Parathyroid adenoma (tissue), 2 donors: ENCODE measurements around the gene GABPA.

Experiments
- H2AFZ ChIP-seq: fragments of 300-600 bp; sonication (generic); one replicate; pipeline ENCODE4 v1.7.0; 2017; ENCODE audit warnings: antibody characterized with exemption, mild to moderate bottlenecking
- H3K27ac ChIP-seq: fragments of 300-600 bp; sonication (generic); one replicate; pipeline ENCODE4 v1.7.0; 2017
- H3K27me3 ChIP-seq: fragments of 300-600 bp; sonication (generic); one replicate; pipeline ENCODE4 v1.7.0; 2017; ENCODE audit warnings: low read length; ENCODE audit not compliant: control insufficient read depth, insufficient read depth
- H3K36me3 ChIP-seq: fragments of 300-600 bp; sonication (generic); one replicate; pipeline ENCODE4 v1.7.0; 2017; ENCODE audit warnings: low read length; ENCODE audit not compliant: control insufficient read depth, insufficient read depth
- H3K4me1 ChIP-seq: fragments of 300-600 bp; sonication (generic); one replicate; pipeline ENCODE4 v1.7.0; 2017; ENCODE audit warnings: control low read depth
- H3K4me2 ChIP-seq: fragments of 300-600 bp; sonication (generic); one replicate; pipeline ENCODE4 v1.7.0; 2017; ENCODE audit warnings: low read length
- H3K4me3 ChIP-seq: fragments of 300-600 bp; sonication (generic); one replicate; pipeline ENCODE4 v1.7.0; 2017; ENCODE audit warnings: low read depth, low read length
- H3K79me2 ChIP-seq: fragments of 300-600 bp; sonication (generic); one replicate; pipeline ENCODE4 v1.7.0; 2017; ENCODE audit warnings: control low read depth
- H3K9ac ChIP-seq: fragments of 300-600 bp; sonication (generic); one replicate; pipeline ENCODE4 v1.7.0; 2017; ENCODE audit warnings: mild to moderate bottlenecking
- H3K9me3 ChIP-seq: fragments of 300-600 bp; sonication (generic); one replicate; pipeline ENCODE4 v1.7.0; 2017; ENCODE audit warnings: low read length; ENCODE audit not compliant: control insufficient read depth
- TF ChIP-seq, protein P1 (sequence below): fragments of 300-600 bp; sonication (generic); IDR thresholded peaks from one replicate; pipeline ENCODE4 v1.7.0; 2017; ENCODE audit warnings: antibody characterized with exemption, mild to moderate bottlenecking
- donor health status: primary hyperparathyroidism.

GABPA gene

DNA sequence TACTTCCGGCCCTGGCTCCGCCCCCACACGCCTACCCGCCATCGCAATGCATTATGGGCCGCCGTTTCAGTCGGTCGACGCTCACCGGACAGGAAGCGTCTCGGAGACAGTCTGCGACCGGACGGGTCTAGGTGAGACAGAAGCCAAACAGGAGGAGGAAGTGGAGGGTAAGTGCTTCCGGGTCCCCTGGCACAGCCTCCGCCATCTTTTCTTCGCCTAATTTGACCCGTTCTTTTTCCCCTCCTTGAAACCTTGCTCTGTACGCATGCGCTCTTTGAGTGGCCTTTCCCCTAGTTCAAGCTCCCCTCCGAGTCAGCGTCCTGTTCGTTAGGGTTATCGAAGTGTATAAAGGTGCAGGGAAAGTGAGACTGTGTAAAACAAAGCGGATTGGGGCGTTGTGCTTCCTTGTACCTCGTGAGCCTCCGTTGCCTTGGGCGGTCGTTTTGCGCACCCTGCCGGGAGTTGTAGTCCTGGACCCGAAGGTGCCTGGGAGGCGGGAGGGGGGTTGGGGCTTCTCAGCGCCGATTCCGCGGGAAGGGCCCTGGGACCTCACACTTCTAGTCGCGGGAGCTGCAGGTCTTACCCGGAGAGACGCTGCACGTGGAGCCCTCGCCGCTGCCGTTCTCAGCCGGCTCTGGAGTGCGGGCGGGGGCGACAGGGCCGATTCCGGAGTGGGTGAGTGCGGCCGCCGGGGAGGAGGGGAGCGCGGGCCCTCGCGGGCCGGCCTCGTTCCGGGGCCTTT lies at the start of gene GABPA, which contains the start of gene ATP5PF:
Gene GABPA (plus strand): TSS at position 69 of the 742 bp plus-strand sequence. CDS start 6,627 bp downstream, outside the sequence.
Gene ATP5PF (minus strand): TSS at position 1 of the 742 bp plus-strand sequence. CDS start 5,110 bp downstream, outside the sequence.
- peak within 1 kb of the TSS; percentile 100 for H3K27ac ChIP-seq
- peak within 1 kb of the TSS; percentile 76 for H3K4me3 ChIP-seq
- no peaks in the 10 kb centered on the region for H3K27me3 ChIP-seq
- H3K79me2 ChIP-seq, result peaks cover 18% of the 10 kb centered on the region
- TF ChIP-seq, protein P1, sequence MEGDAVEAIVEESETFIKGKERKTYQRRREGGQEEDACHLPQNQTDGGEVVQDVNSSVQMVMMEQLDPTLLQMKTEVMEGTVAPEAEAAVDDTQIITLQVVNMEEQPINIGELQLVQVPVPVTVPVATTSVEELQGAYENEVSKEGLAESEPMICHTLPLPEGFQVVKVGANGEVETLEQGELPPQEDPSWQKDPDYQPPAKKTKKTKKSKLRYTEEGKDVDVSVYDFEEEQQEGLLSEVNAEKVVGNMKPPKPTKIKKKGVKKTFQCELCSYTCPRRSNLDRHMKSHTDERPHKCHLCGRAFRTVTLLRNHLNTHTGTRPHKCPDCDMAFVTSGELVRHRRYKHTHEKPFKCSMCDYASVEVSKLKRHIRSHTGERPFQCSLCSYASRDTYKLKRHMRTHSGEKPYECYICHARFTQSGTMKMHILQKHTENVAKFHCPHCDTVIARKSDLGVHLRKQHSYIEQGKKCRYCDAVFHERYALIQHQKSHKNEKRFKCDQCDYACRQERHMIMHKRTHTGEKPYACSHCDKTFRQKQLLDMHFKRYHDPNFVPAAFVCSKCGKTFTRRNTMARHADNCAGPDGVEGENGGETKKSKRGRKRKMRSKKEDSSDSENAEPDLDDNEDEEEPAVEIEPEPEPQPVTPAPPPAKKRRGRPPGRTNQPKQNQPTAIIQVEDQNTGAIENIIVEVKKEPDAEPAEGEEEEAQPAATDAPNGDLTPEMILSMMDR, result peak; percentile 6
- no peaks in the 10 kb centered on the region for H3K9me3 ChIP-seq
- H3K36me3 ChIP-seq, result no peaks in the 10 kb centered on the region
- peak within 1 kb of the TSS; percentile 97 for H2AFZ ChIP-seq
- H3K4me2 ChIP-seq, result peak within 1 kb of the TSS; percentile 68
- H3K4me1 ChIP-seq, result no peaks in the 10 kb centered on the region
- peak within 1 kb of the TSS; percentile 89 for H3K9ac ChIP-seq

DNA sequence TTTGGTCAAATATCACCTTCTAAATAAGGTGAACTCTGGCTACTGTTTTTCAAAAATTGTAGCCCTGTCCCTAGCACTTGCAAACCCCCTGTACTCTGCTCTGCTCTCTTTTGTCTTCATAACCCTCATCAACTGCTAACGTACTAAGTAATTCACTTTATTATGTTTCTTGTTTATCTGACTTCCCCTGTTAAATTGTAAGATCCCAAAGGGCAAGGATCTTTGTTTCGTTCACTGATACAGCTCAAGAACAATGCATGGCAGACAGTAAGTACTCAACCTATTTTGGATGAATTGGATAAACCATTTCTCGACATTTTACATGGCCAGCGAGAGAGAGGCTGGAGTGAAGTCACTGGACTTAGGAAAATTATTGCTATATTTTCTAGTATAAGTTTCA lies 47.0 kb upstream of the GABPA start:
- TF ChIP-seq, protein P1, result no peak
- Histone ChIP-seq H3K36me3 (no peaks in the 10 kb centered on the region), H3K79me2 (no peaks in the 10 kb centered on the region), H3K9me3 (no peaks in the 10 kb centered on the region), H3K27me3 (no peaks in the 10 kb centered on the region), H3K4me1 (no peaks in the 10 kb centered on the region), H3K4me2 (no peak overlapping the region), H2AFZ (no peak overlapping the region), H3K27ac (peak overlapping the region; percentile 43), H3K4me3 (no peak overlapping the region), H3K9ac (no peak overlapping the region)

DNA sequence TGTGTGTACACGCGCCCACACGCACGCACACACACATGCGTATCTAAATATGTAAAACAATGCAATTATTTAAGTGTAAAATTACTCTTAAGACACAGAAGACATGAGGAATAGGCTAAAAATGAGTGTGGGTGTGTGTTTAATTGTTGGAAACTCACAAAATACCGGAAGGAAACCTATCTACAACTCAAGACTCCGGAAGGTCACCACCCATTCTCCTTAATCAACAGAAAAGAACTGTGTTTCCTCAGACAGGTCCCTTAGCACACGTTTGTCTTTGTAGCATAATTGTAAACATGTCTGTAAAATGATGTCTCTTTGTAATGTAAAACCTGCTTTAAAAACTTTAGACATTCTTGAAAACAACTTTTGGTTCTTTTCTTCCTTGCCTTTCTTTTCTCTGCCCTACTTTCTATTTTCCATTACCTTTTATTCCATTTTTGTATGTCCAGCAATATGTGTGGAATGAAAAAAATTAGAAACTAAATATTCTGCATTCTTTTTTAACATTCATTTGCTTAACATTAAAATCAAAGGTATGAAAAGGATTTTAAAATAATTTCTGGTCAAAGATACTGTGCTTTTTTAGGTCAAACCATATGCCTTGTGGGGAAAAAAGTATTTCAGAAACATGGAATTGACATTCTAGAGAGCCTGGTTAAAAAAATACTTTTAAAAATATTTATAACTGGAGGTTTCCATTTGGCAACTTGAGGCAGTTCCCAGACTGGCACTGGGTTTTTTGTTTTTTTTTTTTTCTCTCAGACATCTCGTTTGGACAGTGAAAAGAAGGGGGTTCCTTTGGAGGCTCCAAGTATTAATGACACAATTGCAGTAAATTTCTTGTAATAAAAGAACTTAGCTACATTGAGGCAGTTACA lies 46.3 kb upstream of the GABPA start:
- Histone ChIP-seq H3K4me3 (no peak overlapping the region), H3K4me1 (no peaks in the 10 kb centered on the region), H2AFZ (no peak overlapping the region), H3K36me3 (no peaks in the 10 kb centered on the region), H3K9ac (no peak overlapping the region), H3K9me3 (no peaks in the 10 kb centered on the region), H3K79me2 (no peaks in the 10 kb centered on the region), H3K4me2 (no peak overlapping the region), H3K27ac (peak overlapping the region; percentile 43), H3K27me3 (no peaks in the 10 kb centered on the region)
- TF ChIP-seq, protein P1, result no peak

DNA sequence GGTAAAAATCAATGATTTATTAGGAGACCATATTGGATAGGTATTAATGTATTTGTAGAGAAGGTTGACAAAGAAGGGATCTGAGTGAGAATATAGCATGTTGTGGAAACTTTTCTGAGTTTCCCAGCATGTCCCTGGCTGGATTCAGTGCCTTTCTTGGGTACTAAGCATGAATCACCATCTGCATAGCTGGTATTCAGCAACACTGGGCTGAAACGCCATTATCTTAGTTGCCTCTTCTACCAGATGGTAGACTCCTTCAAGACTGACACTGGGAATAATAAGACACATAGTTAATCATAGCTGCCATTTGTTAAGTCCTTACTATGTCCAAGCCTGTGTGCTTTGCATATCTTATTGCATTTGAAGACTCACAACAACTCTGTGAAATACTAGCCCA lies 45.5 kb upstream of the GABPA start:
- Histone ChIP-seq H3K27ac (no peak overlapping the region), H3K4me2 (no peak overlapping the region), H3K4me3 (no peak overlapping the region), H3K9me3 (no peaks in the 10 kb centered on the region), H3K9ac (no peak overlapping the region), H3K79me2 (no peaks in the 10 kb centered on the region), H3K27me3 (no peaks in the 10 kb centered on the region), H3K4me1 (no peaks in the 10 kb centered on the region), H3K36me3 (no peaks in the 10 kb centered on the region), H2AFZ (no peak overlapping the region)
- TF ChIP-seq, protein P1, result no peak
